Stimulated activated CD4-positive, alpha-beta T cell treated with anti-CD3 and anti-CD28 coated beads, Interleukin-4, amount 100 ng/mL, for 48 hours (primary cell): ENCODE measurements around the gene MAP4.

ENCODE experiments used
- DNase-seq, 2 donors: peaks; one replicate each; pipeline ENCODE4 v3.0.0-alpha.2; 2020; ENCODE audit warnings: low read depth in 2 of 2

The MAP4 gene

GRCh38 chr3:47971081-47971480 lies 45.1 kb downstream of the MAP4 start:
- no peak for DNase-seq

GRCh38 chr3:47964740-47965139 lies 51.5 kb downstream of the MAP4 start:
- no peak for DNase-seq

DNA sequence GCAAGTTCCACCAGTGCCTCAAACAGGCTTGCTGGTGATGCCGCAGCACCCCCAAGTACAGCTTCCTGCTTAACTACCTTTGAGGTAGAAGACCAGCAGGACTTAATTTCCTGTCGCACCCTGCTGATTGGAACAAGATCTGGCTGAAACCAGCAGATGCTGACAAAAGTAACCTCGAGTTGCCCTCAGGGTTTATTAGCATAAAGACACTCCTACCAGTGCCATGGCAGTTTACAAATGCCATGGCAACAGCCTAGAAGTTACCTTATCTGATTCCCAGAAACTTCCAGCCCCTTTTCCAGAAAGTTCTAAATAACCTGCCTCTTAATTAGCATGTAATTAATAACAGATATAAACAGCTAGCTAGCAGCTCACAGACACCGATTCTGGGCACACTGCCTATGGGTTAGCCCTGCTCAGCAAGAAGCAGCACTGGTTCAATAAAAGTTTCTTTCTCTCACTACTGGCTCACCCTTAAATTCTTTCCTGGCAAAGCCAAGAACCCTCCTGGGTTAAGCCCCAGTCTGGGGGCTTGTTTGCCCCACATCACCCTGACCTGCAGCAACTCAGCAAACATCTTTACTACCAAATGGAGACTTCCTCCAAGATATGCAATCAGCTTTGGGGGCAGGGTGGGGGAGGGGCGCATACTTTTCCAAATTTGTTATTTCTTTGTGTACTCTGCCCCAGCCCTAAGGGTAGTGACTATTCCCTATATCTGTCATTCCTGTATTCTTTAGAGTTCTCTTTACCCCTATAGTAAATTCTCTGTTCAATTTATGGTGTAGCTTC lies 54.2 kb downstream of the MAP4 start:
- DNase-seq: no peak

DNA sequence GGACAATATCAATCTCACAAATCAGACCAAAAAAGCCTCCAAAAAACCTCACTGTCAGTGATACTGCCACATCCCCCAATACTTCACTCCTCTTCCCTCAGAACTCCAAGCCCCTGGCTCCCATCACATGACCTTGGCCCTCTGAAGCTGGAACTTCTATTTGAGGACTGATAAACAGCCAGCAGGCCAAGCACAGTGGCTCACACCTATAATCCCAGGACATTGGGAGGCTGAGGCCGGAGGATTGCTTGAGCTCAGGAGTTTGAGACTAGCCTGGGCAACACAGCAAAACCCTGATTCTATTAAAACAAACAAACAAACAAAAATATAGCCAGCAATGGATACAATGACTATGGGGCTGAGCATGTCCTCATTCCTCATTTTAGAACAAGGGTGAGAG lies 55.2 kb downstream of the MAP4 start:
- DNase-seq: no peak

GRCh38 chr3:47956521-47956920 lies 59.7 kb downstream of the MAP4 start:
- no peak for DNase-seq

- no peak for DNase-seq
Measured at GRCh38 chr3:47954567-47954966, 61.6 kb downstream of the MAP4 start.

- DNase-seq: no peak
Measured at GRCh38 chr3:47950453-47951169, 65.6 kb downstream of the MAP4 start.

DNA sequence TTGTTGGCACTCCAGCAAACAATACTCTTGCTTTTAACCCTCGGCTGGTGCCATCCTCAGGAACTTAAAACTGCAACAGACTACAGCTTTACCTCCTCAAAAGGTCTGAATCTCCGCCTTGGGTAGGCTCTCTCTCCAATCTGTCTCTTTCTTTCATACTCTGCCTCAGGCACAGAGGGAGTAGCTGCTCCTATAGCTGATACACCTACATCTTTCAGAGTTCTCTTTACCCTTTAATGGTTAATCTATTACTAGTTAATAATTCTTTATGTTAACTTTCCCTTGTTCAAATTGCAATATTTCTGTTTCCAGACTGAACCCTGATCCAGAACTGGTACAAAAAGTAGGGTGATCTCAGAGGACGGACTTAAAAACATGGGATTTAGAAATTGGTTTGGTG lies 66.2 kb downstream of the MAP4 start:
- no peak for DNase-seq

DNA sequence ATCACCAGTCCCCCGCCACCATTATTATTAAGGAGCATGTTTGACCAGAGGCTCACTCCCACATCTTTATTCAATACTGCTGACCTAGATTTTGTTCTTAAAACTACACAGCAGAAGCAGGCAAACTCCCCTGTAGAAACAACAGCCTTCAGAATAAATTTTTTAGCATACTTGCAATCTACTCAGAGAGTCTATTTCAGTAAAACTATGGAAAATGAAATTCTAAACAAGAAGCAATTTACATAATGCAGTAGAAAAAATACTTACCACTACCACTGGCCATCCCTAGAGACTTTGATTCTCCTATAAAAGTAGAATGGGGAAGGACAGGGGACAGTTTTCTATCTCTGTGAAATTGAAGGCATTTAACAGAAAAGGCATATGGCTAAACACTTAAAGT lies 76.0 kb downstream of the MAP4 start:
- DNase-seq: no peak

- DNase-seq: no peak
Measured at GRCh38 chr3:47932421-47932820, 83.8 kb downstream of the MAP4 start.

GRCh38 chr3:47930979-47931378 lies 85.2 kb downstream of the MAP4 start:
- DNase-seq: no peak

- DNase-seq: no peak
Measured at GRCh38 chr3:47916696-47917095, 99.5 kb downstream of the MAP4 start.

- DNase-seq: no peak
Measured at GRCh38 chr3:47916201-47916600, 100.0 kb downstream of the MAP4 start.

DNA sequence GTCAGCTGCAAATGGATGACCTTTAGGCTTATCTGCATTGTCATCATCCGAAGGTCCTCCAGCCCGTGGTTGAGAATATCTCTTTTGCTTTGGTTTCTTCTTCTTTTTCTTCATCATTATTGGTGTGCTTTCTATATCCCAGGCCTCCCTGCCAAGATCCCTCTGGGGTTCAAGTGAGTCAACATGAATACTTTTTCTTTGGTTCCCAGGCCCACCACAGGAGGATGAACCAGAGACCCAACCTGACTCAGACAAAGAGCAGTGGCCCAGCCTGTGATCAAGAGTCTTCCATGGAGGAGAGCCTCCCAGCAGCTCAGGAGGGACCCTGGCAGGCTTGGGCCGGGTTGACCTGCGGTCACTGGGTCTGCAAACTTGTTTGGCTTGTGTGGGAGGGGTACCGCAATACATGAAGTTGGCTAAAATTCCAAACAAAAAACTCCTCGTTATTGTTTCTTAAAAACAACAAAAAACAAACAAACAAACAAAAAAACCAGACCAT lies 104.2 kb downstream of the MAP4 start:
- no peak for DNase-seq

DNA sequence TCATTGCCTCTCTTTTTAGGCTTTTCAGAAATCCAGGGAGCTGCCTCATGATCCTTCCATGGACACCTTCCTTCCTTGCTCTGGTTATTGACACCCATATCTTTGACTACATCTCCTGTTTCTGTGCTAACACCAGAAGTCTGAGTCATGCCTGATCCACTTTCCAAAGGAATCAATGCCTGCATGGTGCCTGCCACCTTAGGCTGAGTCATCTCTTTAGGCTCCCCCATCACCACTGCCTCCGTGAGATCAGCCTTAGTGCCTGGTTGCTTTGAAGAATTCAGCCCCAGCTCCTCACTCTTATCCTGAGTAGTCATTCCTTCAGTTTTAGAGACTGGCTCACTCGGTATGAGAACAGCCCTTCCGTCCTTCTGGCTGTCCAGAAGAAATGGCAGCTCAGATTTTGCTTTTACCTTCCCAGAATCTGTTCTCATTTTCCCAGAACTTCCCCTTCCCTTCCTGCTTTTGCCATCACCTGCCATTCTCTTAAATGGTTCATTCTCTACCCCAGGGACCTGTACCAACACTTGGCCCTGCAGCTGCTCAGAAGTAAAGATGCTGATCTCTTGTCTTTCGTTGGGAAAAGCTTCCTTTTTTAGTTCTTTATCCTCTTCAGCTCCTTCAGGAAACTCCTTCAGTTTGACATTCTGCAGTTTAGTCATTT lies 105.3 kb downstream of the MAP4 start:
- DNase-seq: no peak

- DNase-seq: no peak
Measured at GRCh38 chr3:47910233-47910632, 106.0 kb downstream of the MAP4 start.

DNA sequence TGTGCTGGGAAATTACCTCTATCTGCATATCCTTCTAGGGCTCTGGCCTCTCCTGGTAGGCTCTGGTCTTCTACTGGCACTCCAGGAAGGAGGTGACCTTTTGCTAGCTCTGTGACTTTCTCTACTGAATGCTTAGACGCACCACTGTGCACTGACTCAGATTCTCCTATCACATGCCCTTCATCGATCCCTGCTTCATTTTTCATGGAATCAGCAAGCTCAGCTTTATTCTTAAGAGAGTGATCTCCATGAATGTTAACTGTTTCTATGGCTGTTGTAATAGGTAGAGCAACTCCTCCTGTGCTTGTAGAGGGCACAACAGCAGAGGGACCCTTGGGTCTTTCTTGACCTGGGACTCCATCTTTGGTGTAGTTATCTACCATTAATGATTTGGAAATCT lies 106.6 kb downstream of the MAP4 start:
- DNase-seq: no peak

- no peak for DNase-seq
Measured at GRCh38 chr3:47908744-47909143, 107.5 kb downstream of the MAP4 start.

GRCh38 chr3:47907784-47908183 lies 108.4 kb downstream of the MAP4 start:
- DNase-seq: no peak

DNA sequence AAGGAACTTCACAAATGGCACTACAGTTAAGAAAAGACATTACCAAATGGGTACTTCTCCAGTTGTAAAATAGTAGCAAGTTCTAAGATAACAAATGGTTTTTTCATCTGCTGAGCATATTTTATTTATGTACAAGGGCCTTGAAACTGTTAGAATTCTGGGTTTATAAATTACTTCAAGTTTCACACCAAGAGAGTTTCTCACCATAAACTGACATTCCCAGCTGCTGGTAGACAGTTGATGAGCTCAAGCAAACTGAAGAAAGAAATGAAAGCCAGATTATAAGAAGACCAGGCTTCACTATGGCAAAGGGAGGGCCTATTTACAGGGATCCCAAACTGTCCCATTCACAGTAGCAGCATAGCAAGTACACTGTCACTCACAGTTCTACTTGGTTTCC lies 113.5 kb downstream of the MAP4 start:
- no peak for DNase-seq

GRCh38 chr3:47901280-47901833 lies 114.9 kb downstream of the MAP4 start:
- DNase-seq: no peak

DNA sequence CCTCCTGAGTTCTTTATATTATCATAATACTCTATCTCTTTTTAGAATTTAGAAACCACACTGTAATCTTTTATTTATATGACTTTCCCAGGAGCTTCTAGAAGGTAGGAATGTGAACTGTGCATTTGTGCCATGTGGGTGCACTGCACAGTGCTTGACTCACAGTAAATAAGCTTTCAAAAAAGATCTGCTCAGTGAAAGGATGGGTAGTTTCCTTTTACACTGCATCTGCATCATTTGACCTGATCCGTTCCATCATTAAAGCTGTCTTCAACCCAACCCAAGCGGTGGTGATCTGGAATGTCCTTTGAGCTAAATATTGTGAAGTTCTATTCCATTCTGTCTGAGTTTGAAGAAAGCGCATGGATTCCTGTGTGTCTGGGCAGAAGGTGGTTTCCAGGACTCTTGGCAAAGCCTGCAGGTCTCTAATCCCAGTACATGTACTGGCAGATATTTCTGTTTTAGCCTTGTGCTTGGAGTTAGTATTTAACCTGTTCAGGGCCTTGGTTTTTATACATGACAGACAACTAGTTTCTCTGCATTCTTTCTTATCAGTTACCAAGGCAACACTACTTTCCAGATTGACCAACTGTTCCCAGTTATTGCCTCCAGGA lies 116.6 kb downstream of the MAP4 start:
- no peak for DNase-seq
